ENCODE data around the gene NR1H2.
"Not testable (repeated sequence)": the region's sequence is repeated elsewhere in the genome, so short reads cannot be mapped to it uniquely, and the experiment has no call there.

The NR1H2 gene

DNA sequence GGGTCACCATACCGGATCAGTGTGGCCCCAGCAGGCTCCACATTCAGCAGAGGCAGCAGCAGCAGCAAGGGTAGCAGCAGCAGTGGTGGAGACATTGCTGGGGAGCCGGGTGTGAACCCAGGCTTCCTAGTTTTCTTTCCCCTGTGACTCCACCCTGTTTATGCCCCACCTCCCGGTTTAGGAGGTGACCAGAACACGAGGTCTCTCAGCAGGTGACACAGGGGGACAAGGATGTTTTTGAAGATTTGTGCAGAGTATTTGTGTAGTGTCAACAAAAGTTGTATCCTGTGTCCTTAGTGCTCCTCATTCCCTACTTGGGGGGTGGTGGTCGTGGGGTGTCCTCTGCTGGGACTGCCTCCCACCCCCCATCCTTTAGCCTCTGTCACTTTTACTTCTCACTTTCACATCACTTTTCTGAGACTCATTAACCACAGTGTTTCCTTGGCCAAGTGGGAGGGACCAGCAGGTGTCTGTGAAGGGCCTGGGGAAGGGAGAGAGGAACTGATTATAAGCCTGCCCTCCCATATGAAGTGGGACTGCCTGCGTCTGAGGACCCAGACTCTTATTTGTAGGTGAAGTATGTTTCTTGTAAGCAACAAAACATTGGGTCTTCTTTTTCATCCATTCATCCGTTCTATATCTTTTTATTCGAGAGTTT lies 31.5 kb upstream of the NR1H2 start:
- no peak overlapping the region for H3K9ac ChIP-seq (ENCODE audit: low read depth, low read length, poor library complexity)
- H2BK15ac ChIP-seq (ENCODE audit: low read length), result no peak overlapping the region
- H3K27ac ChIP-seq (replicated peaks; ENCODE audit: low read length), result no peak overlapping the region
- no peak overlapping the region for H3K18ac ChIP-seq (ENCODE audit: low read length)
- H2AFZ ChIP-seq (ENCODE audit: low read length), result no peak overlapping the region
- no peak overlapping the region for H3K23ac ChIP-seq (ENCODE audit: low read depth, low read length, poor library complexity)
- no peak overlapping the region for H3K4me3 ChIP-seq (ENCODE audit: low read length in 2 of 2)
- no CpG with 5 or more reads among the region's 8 CpGs for WGBS, 2 donors (ENCODE audit: extremely low coverage in 2 of 2, insufficient read length in 2 of 2, insufficient replicate concordance in 1 of 2)
- H3K4me2 ChIP-seq (ENCODE audit: insufficient read depth, low read length, poor library complexity, severe bottlenecking), result no peak overlapping the region
- no peaks in the 10 kb centered on the region for H3K27me3 ChIP-seq (ENCODE audit: control insufficient read depth in 3 of 3, insufficient read depth in 3 of 3, low read depth in 1 of 3, low read length in 3 of 3)
- H2BK120ac ChIP-seq (ENCODE audit: low read depth, low read length), result no peak overlapping the region
- peaks cover 6 to 19% of the 10 kb centered on the region in 2 donors for H3K9me3 ChIP-seq (replicated peaks in 1 of 2; ENCODE audit: control insufficient read depth in 2 of 2, insufficient read depth in 1 of 2, low read depth in 1 of 2, low read length in 2 of 2)
- no peak overlapping the region for H4K91ac ChIP-seq (ENCODE audit: low read depth, low read length, poor library complexity)
- H3K79me1 ChIP-seq (ENCODE audit: low read depth, low read length), result peaks cover 2% of the 10 kb centered on the region
- H3K4me1 ChIP-seq (ENCODE audit: control insufficient read depth in 2 of 2, insufficient read depth in 1 of 2, low read depth in 1 of 2, low read length in 2 of 2), result peaks cover 0 to 2% of the 10 kb centered on the region in 2 donors
- no peak overlapping the region for H4K8ac ChIP-seq (ENCODE audit: low read depth, low read length)
- H3K4ac ChIP-seq (ENCODE audit: low read length), result no peak overlapping the region
- peaks cover 6 to 40% of the 10 kb centered on the region in 2 donors for H3K36me3 ChIP-seq (replicated peaks in 1 of 2; ENCODE audit: control insufficient read depth in 2 of 2, insufficient read depth in 2 of 2, low read length in 2 of 2)
- no peak overlapping the region for H2BK12ac ChIP-seq (ENCODE audit: low read length)
- DNase-seq (ENCODE audit: low spot score), result no peak
- no peak overlapping the region for H2AK5ac ChIP-seq (ENCODE audit: low read depth, low read length)
- no peak overlapping the region for H3K14ac ChIP-seq (ENCODE audit: low read length)
- no peak overlapping the region for H2BK5ac ChIP-seq (ENCODE audit: low read length)

GRCh38 chr19:50347089-50347581 lies 29.1 kb upstream of the NR1H2 start:
- H3K14ac ChIP-seq (ENCODE audit: low read length); DNase-seq (ENCODE audit: low spot score); H2AK5ac ChIP-seq (ENCODE audit: low read depth, low read length); H3K18ac ChIP-seq (ENCODE audit: low read length); H2AFZ ChIP-seq (ENCODE audit: low read length); H4K8ac ChIP-seq (ENCODE audit: low read depth, low read length); H3K79me1 ChIP-seq (ENCODE audit: low read depth, low read length); H2BK15ac ChIP-seq (ENCODE audit: low read length); H3K27ac ChIP-seq (replicated peaks; ENCODE audit: low read length); H3K4me2 ChIP-seq (ENCODE audit: insufficient read depth, low read length, poor library complexity, severe bottlenecking); H3K4me3 ChIP-seq (ENCODE audit: low read length in 2 of 2); H3K27me3 ChIP-seq (ENCODE audit: control insufficient read depth in 3 of 3, insufficient read depth in 3 of 3, low read depth in 1 of 3, low read length in 3 of 3); H3K4me1 ChIP-seq (ENCODE audit: control insufficient read depth in 2 of 2, insufficient read depth in 1 of 2, low read depth in 1 of 2, low read length in 2 of 2); H3K4ac ChIP-seq (ENCODE audit: low read length); H3K9me3 ChIP-seq (replicated peaks in 1 of 2; ENCODE audit: control insufficient read depth in 2 of 2, insufficient read depth in 1 of 2, low read depth in 1 of 2, low read length in 2 of 2); H2BK5ac ChIP-seq (ENCODE audit: low read length); H3K9ac ChIP-seq (ENCODE audit: low read depth, low read length, poor library complexity); H4K91ac ChIP-seq (ENCODE audit: low read depth, low read length, poor library complexity); H2BK12ac ChIP-seq (ENCODE audit: low read length); H2BK120ac ChIP-seq (ENCODE audit: low read depth, low read length); H3K23ac ChIP-seq (ENCODE audit: low read depth, low read length, poor library complexity): not testable (repeated sequence)
- peaks cover 6 to 22% of the 10 kb centered on the region in 2 donors for H3K36me3 ChIP-seq (replicated peaks in 1 of 2; ENCODE audit: control insufficient read depth in 2 of 2, insufficient read depth in 2 of 2, low read length in 2 of 2)
- WGBS, 2 donors (ENCODE audit: extremely low coverage in 2 of 2, insufficient read length in 2 of 2, insufficient replicate concordance in 1 of 2), result no CpG with 5 or more reads among the region's 8 CpGs

GRCh38 chr19:50349277-50350057 lies 26.8 kb upstream of the NR1H2 start:
- Histone ChIP-seq H4K91ac (ENCODE audit: low read depth, low read length, poor library complexity) (no peak overlapping the region), H3K79me1 (ENCODE audit: low read depth, low read length) (peaks cover 2% of the 10 kb centered on the region), H3K27me3 (ENCODE audit: control insufficient read depth in 3 of 3, insufficient read depth in 3 of 3, low read depth in 1 of 3, low read length in 3 of 3) (no peaks in the 10 kb centered on the region), H2BK15ac (ENCODE audit: low read length) (no peak overlapping the region), H3K23ac (ENCODE audit: low read depth, low read length, poor library complexity) (no peak overlapping the region), H4K8ac (ENCODE audit: low read depth, low read length) (no peak overlapping the region), H3K4me2 (ENCODE audit: insufficient read depth, low read length, poor library complexity, severe bottlenecking) (no peak overlapping the region), H2AK5ac (ENCODE audit: low read depth, low read length) (no peak overlapping the region), H3K18ac (ENCODE audit: low read length) (no peak overlapping the region), H3K9me3 (replicated peaks in 1 of 2; ENCODE audit: control insufficient read depth in 2 of 2, insufficient read depth in 1 of 2, low read depth in 1 of 2, low read length in 2 of 2) (peaks cover 6 to 7% of the 10 kb centered on the region in 2 donors), H3K4me1 (ENCODE audit: control insufficient read depth in 2 of 2, insufficient read depth in 1 of 2, low read depth in 1 of 2, low read length in 2 of 2) (peaks cover 0 to 2% of the 10 kb centered on the region in 2 donors), H2AFZ (ENCODE audit: low read length) (no peak overlapping the region), H3K4me3 (ENCODE audit: low read length in 2 of 2) (no peak overlapping the region), H3K14ac (ENCODE audit: low read length) (no peak overlapping the region), H3K36me3 (replicated peaks in 1 of 2; ENCODE audit: control insufficient read depth in 2 of 2, insufficient read depth in 2 of 2, low read length in 2 of 2) (peaks cover 4 to 12% of the 10 kb centered on the region in 2 donors), H3K27ac (replicated peaks; ENCODE audit: low read length) (no peak overlapping the region), H2BK5ac (ENCODE audit: low read length) (no peak overlapping the region), H3K4ac (ENCODE audit: low read length) (no peak overlapping the region), H2BK12ac (ENCODE audit: low read length) (no peak overlapping the region), H2BK120ac (ENCODE audit: low read depth, low read length) (no peak overlapping the region), H3K9ac (ENCODE audit: low read depth, low read length, poor library complexity) (no peak overlapping the region)
- DNase-seq (ENCODE audit: low spot score), result no peak
- WGBS, 2 donors (ENCODE audit: extremely low coverage in 2 of 2, insufficient read length in 2 of 2, insufficient replicate concordance in 1 of 2), result no CpG with 5 or more reads among the region's 22 CpGs

- no peak overlapping the region for H3K23ac ChIP-seq (ENCODE audit: low read depth, low read length, poor library complexity)
- peaks cover 2% of the 10 kb centered on the region for H3K79me1 ChIP-seq (ENCODE audit: low read depth, low read length)
- no peak overlapping the region for H3K18ac ChIP-seq (ENCODE audit: low read length)
- H3K9ac ChIP-seq (ENCODE audit: low read depth, low read length, poor library complexity), result no peak overlapping the region
- H2AK5ac ChIP-seq (ENCODE audit: low read depth, low read length), result no peak overlapping the region
- no peak overlapping the region for H3K14ac ChIP-seq (ENCODE audit: low read length)
- H3K4me2 ChIP-seq (ENCODE audit: insufficient read depth, low read length, poor library complexity, severe bottlenecking), result no peak overlapping the region
- H2BK120ac ChIP-seq (ENCODE audit: low read depth, low read length), result no peak overlapping the region
- peaks cover 0 to 2% of the 10 kb centered on the region in 2 donors for H3K9me3 ChIP-seq (replicated peaks in 1 of 2; ENCODE audit: control insufficient read depth in 2 of 2, insufficient read depth in 1 of 2, low read depth in 1 of 2, low read length in 2 of 2)
- no peak for DNase-seq (ENCODE audit: low spot score)
- no peak overlapping the region for H4K91ac ChIP-seq (ENCODE audit: low read depth, low read length, poor library complexity)
- no peak overlapping the region for H3K27ac ChIP-seq (replicated peaks; ENCODE audit: low read length)
- H3K4ac ChIP-seq (ENCODE audit: low read length), result no peak overlapping the region
- H2BK15ac ChIP-seq (ENCODE audit: low read length), result no peak overlapping the region
- no peak overlapping the region for H2BK12ac ChIP-seq (ENCODE audit: low read length)
- no peak overlapping the region for H2BK5ac ChIP-seq (ENCODE audit: low read length)
- no CpG with 5 or more reads among the region's 4 CpGs for WGBS, 2 donors (ENCODE audit: extremely low coverage in 2 of 2, insufficient read length in 2 of 2, insufficient replicate concordance in 1 of 2)
- no peak overlapping the region for H4K8ac ChIP-seq (ENCODE audit: low read depth, low read length)
- H3K4me3 ChIP-seq (ENCODE audit: low read length in 2 of 2), result no peak overlapping the region
- no peak overlapping the region for H2AFZ ChIP-seq (ENCODE audit: low read length)
- no peaks in the 10 kb centered on the region for H3K36me3 ChIP-seq (replicated peaks in 1 of 2; ENCODE audit: control insufficient read depth in 2 of 2, insufficient read depth in 2 of 2, low read length in 2 of 2)
- H3K27me3 ChIP-seq (ENCODE audit: control insufficient read depth in 3 of 3, insufficient read depth in 3 of 3, low read depth in 1 of 3, low read length in 3 of 3), result no peaks in the 10 kb centered on the region
- no peaks in the 10 kb centered on the region for H3K4me1 ChIP-seq (ENCODE audit: control insufficient read depth in 2 of 2, insufficient read depth in 1 of 2, low read depth in 1 of 2, low read length in 2 of 2)
Measured at GRCh38 chr19:50352242-50352641, 24.0 kb upstream of the NR1H2 start.
